HCT116 (cell line): Measurements from ENCODE around the gene BRAP. TPM values are rescaled to one million over a fixed set of nuclear protein-coding genes. Genes with fewer than 3 reads are reported as not detected.

ENCODE experiments used
- ATAC-seq: fragments of 200-7000 bp; cut with Tn5 transposase; 2 replicates; pipeline ENCODE4 v1.9.1; 2020; ENCODE audit warnings: mild to moderate bottlenecking, moderate library complexity
- BruUV-seq: library from RNA; stranded (reverse); fragments of 400-500 nt; replicated peaks from 2 replicates; lab custom pipeline; 2021; lab: Mats Ljungman, UMichigan
- CTCF ChIA-PET: fragments of 300-600 bp; sonication (Branson Sonifier 250); formaldehyde crosslinking; loops from one replicate; lab custom pipeline; 2021; ENCODE audit warnings: antibody characterized with exemption; lab: Charles Lee
- POLR2A ChIA-PET: fragments of 300-600, 350-600 bp; sonication (Branson Sonifier 250); formaldehyde crosslinking; loops from one replicate; lab custom pipeline; 2021; ENCODE audit warnings: antibody characterized with exemption; lab: Charles Lee
- RAD21 ChIA-PET, 2 experiments: fragments of 300-600 bp; sonication (Branson Sonifier 250); formaldehyde crosslinking; loops; one replicate each; lab custom pipeline; 2023; ENCODE audit warnings: low total read pairs in 2 of 2; ENCODE audit not compliant: uncharacterized antibody in 2 of 2, unreplicated experiment in 2 of 2, low non-redundant PET in 1 of 2; lab: Charles Lee
- DNase-seq: peaks from one replicate; pipeline ENCODE4 v3.0.0-alpha.2; 2010; ENCODE audit warnings: low read depth, low spot score
- H2AFZ ChIP-seq: fragments of 200-600 bp; shearing (Covaris generic), sonication (generic); 2 replicates; pipeline ENCODE4 v1.6.1; 2017; ENCODE audit warnings: low read depth, mixed run types, mixed read lengths, antibody characterized with exemption, low read length; ENCODE audit not compliant: poor library complexity, severe bottlenecking
- H3K27ac ChIP-seq: 2 replicates; pipeline ENCODE4 v1.5.1; 2012; ENCODE audit warnings: low read depth, low read length
- H3K27me3 ChIP-seq: fragments of 200-600 bp; sonication (generic); 2 replicates; pipeline ENCODE4 v1.6.1; 2016; ENCODE audit warnings: mixed run types, low read length, mixed read lengths; ENCODE audit not compliant: insufficient read depth
- H3K36me3 ChIP-seq, 2 experiments: fragments of 200-500 bp in 1 of 2; fragments of 200-600 bp in 1 of 2; sonication (Bioruptor generic) in 1 of 2; sonication (generic) in 1 of 2; 2 replicates each; pipeline versions ENCODE4 v1.5.1 to v1.6.1; 2014 to 2016; ENCODE audit warnings: low read length in 2 of 2, inconsistent platforms in 1 of 2, mixed read lengths in 1 of 2, mixed run types in 1 of 2; ENCODE audit not compliant: insufficient read depth in 2 of 2, control insufficient read depth in 1 of 2
- H3K4me1 ChIP-seq, 2 experiments: fragments of 200-600 bp in 1 of 2; sonication (generic) in 1 of 2; 2 replicates each; pipeline versions ENCODE4 v1.5.1 to v1.6.1; 2012 to 2017; ENCODE audit warnings: low read length in 2 of 2, inconsistent platforms in 1 of 2, mild to moderate bottlenecking in 1 of 2, mixed read lengths in 1 of 2, mixed run types in 1 of 2, moderate library complexity in 1 of 2; ENCODE audit not compliant: insufficient read depth in 2 of 2, control insufficient read depth in 1 of 2
- H3K4me2 ChIP-seq: fragments of 200-600 bp; sonication (generic); 2 replicates; pipeline ENCODE4 v1.6.1; 2017; ENCODE audit warnings: mixed run types, low read length, mixed read lengths
- H3K4me3 ChIP-seq, 2 experiments: fragments of 200-600 bp in 1 of 2; sonication (generic) in 1 of 2; replicated peaks in 1 of 2; 2 replicates each; pipeline ENCODE4 v1.5.1; 2011 to 2016; ENCODE audit warnings: low read length in 2 of 2, control low read depth in 1 of 2, low read depth in 1 of 2, mild to moderate bottlenecking in 1 of 2, mixed read lengths in 1 of 2, mixed run types in 1 of 2
- H3K79me2 ChIP-seq: fragments of 200-600 bp; sonication (generic); 2 replicates; pipeline ENCODE4 v1.6.1; 2017; ENCODE audit warnings: mild to moderate bottlenecking, mixed run types, low read length, moderate library complexity, mixed read lengths; ENCODE audit not compliant: insufficient read depth
- H3K9ac ChIP-seq: fragments of 200-600 bp; sonication (generic); 2 replicates; pipeline ENCODE4 v1.6.1; 2016; ENCODE audit warnings: low read length, mixed read lengths
- H3K9me2 ChIP-seq: fragments of 200-600 bp; sonication (generic), shearing (Covaris generic); 2 replicates; pipeline ENCODE4 v1.6.1; 2017; ENCODE audit warnings: mixed run types, mild to moderate bottlenecking, moderate library complexity; ENCODE audit not compliant: insufficient read depth
- H3K9me3 ChIP-seq, 2 experiments: fragments of 200-500 bp in 1 of 2; fragments of 200-600 bp in 1 of 2; sonication (Bioruptor generic) in 1 of 2; sonication (generic) in 1 of 2; 2 replicates each; pipeline ENCODE4 v1.6.1; 2014 to 2017; ENCODE audit warnings: low read length in 2 of 2, mixed read lengths in 2 of 2, inconsistent platforms in 1 of 2, low read depth in 1 of 2, mild to moderate bottlenecking in 1 of 2, mixed run types in 1 of 2, moderate library complexity in 1 of 2; ENCODE audit not compliant: control insufficient read depth in 1 of 2, insufficient read depth in 1 of 2
- H4K20me1 ChIP-seq: fragments of 200-600 bp; sonication (generic), shearing (Covaris generic); 2 replicates; pipeline ENCODE4 v1.6.1; 2017; ENCODE audit warnings: mixed run types, mild to moderate bottlenecking, moderate library complexity; ENCODE audit not compliant: insufficient read depth
- ATF3 ChIP-seq: IDR thresholded peaks from 2 replicates; pipeline ENCODE4 v1.6.1; 2012
- CBX3 ChIP-seq: IDR thresholded peaks from 2 replicates; pipeline ENCODE4 v1.6.1; 2012; ENCODE audit warnings: low read depth
- CEBPB ChIP-seq: IDR thresholded peaks from 2 replicates; pipeline ENCODE4 v1.6.1; 2012; ENCODE audit warnings: low read depth
- CTCF ChIP-seq, 3 experiments: fragments of 200-600 bp in 1 of 3; sonication (generic) in 1 of 3; IDR thresholded peaks in 2 of 3; conservative IDR thresholded peaks in 1 of 3; 2 replicates each; pipeline ENCODE4 v1.5.1; 2012 to 2017; ENCODE audit warnings: low read depth in 2 of 3, low read length in 2 of 3, antibody characterized with exemption in 1 of 3, borderline replicate concordance in 1 of 3, control low read depth in 1 of 3, mild to moderate bottlenecking in 1 of 3, mixed read lengths in 1 of 3, mixed run types in 1 of 3, moderate library complexity in 1 of 3; ENCODE audit not compliant: insufficient read depth in 1 of 3
- ELF1 ChIP-seq: IDR thresholded peaks from 2 replicates; pipeline ENCODE4 v1.6.1; 2012; ENCODE audit warnings: low read depth, borderline replicate concordance
- EZH2 ChIP-seq: fragments of 200-600 bp; sonication (generic); IDR thresholded peaks from 2 replicates; pipeline ENCODE4 v1.6.1; 2017; ENCODE audit warnings: antibody characterized with exemption, mixed run types
- EZH2phosphoT487 ChIP-seq: fragments of 200-600 bp; IDR thresholded peaks from 2 replicates; pipeline ENCODE4 v1.6.1; 2018; ENCODE audit warnings: antibody characterized with exemption, borderline replicate concordance
- FOSL1 ChIP-seq: IDR thresholded peaks from 2 replicates; pipeline ENCODE4 v1.6.1; 2012; ENCODE audit warnings: low read depth
- JUND ChIP-seq: IDR thresholded peaks from 2 replicates; pipeline ENCODE4 v1.6.1; 2012
- MAX ChIP-seq: IDR thresholded peaks from 2 replicates; pipeline ENCODE4 v1.6.1; 2012
- POLR2A ChIP-seq: IDR thresholded peaks from 2 replicates; pipeline ENCODE4 v1.7.0; 2011; ENCODE audit warnings: borderline replicate concordance; ENCODE audit not compliant: insufficient read depth, insufficient read length; ENCODE audit errors: extremely low read depth
- RAD21 ChIP-seq: IDR thresholded peaks from 2 replicates; pipeline ENCODE4 v1.6.1; 2012; ENCODE audit warnings: low read depth, mild to moderate bottlenecking
- SP1 ChIP-seq: IDR thresholded peaks from 2 replicates; pipeline ENCODE4 v1.6.1; 2012; ENCODE audit warnings: low read depth
- SRF ChIP-seq: IDR thresholded peaks from 2 replicates; pipeline ENCODE4 v1.6.1; 2012; ENCODE audit warnings: low read depth
- YY1 ChIP-seq: IDR thresholded peaks from 2 replicates; pipeline ENCODE4 v1.6.1; 2011; ENCODE audit warnings: low read length, low read depth, moderate library complexity, mild to moderate bottlenecking; ENCODE audit not compliant: insufficient replicate concordance; ENCODE audit errors: extremely low read depth
- ZBTB33 ChIP-seq: IDR thresholded peaks from 2 replicates; pipeline ENCODE4 v1.6.1; 2011; ENCODE audit warnings: mild to moderate bottlenecking, low read length, moderate library complexity; ENCODE audit not compliant: insufficient replicate concordance; ENCODE audit errors: extremely low read depth
- ZNF274 ChIP-seq: fragments of 200-500 bp; sonication (Bioruptor generic); IDR thresholded peaks from 2 replicates; pipeline ENCODE4 v1.6.1; 2014; ENCODE audit warnings: mild to moderate bottlenecking, low read depth, low read length, inconsistent platforms
- intact Hi-C: fragments of 100-400 bp; cut with micrococcal nuclease; formaldehyde crosslinking; loops from 2 replicates; pipeline ENCODE4 v1.10.0; 2022
- total RNA-seq: library from RNA; stranded (reverse); gene quantifications from one replicate; pipeline ENCODE4 v1.2.1, GENCODE V29; 2021; ENCODE audit not compliant: unreplicated experiment

The BRAP gene
- total RNA-seq, 1 experiment from 2014 or later, result 16.7 TPM

- no peak overlapping the region for H3K27ac ChIP-seq
- H3K4me3 ChIP-seq, result no peak overlapping the region
- BruUV-seq, result no TSS peak
- CTCF ChIA-PET, result no interaction called here
- no peak overlapping the region for H3K9ac ChIP-seq
- peaks cover 0 to 8% of the 10 kb centered on the region in 2 experiments for H3K4me1 ChIP-seq
- H3K9me2 ChIP-seq, result no peaks in the 10 kb centered on the region
- RAD21 ChIA-PET, result no interaction called here
- intact Hi-C loops, result no loop called here
- no peak overlapping the region for H3K4me2 ChIP-seq
- no peaks in the 10 kb centered on the region for H4K20me1 ChIP-seq
- peaks cover 5 to 12% of the 10 kb centered on the region in 2 experiments; a peak in 3 of 4 replicates for H3K36me3 ChIP-seq
- no peaks in the 10 kb centered on the region for H3K27me3 ChIP-seq
- TF ChIP-seq JUND, result no peak
- TF ChIP-seq ZNF274, result no peak
- TF ChIP-seq RAD21, result no peak
- no peak for TF ChIP-seq CBX3
- TF ChIP-seq SRF, result no peak
- TF ChIP-seq YY1, result no peak
- TF ChIP-seq CEBPB, result no peak
- TF ChIP-seq EZH2phosphoT487, result no peak
- TF ChIP-seq CTCF (IDR thresholded peaks at IDR 0.05 in 2 of 3, conservative IDR thresholded peaks at IDR 0.05 in 1 of 3; ENCODE audit: borderline replicate concordance in 1 of 3, insufficient read depth in 1 of 3, low read depth in 2 of 3, low read length in 2 of 3), result no peak
- no peak for TF ChIP-seq ATF3
- no peak for TF ChIP-seq EZH2
- no peak for TF ChIP-seq FOSL1
- no peak for TF ChIP-seq ZBTB33
- TF ChIP-seq MAX, result no peak
- TF ChIP-seq ELF1, result no peak
- TF ChIP-seq POLR2A, result no peak
- TF ChIP-seq SP1, result no peak
- H2AFZ ChIP-seq, result no peak overlapping the region
- peaks cover 15% of the 10 kb centered on the region for H3K79me2 ChIP-seq
- DNase-seq (no peak), ATAC-seq (no peak)
- no peaks in the 10 kb centered on the region for H3K9me3 ChIP-seq
- POLR2A ChIA-PET, result no interaction called here
These were observed 5.5 kb upstream of the BRAP start for GRCh38 chr12:111691262-111691661.
